ENCODE results near the gene NRSN2. TPM values are rescaled to one million over a fixed set of nuclear protein-coding genes. Genes with fewer than 3 reads are reported as not detected.

The NRSN2 gene
- total and polyA plus RNA-seq, 2 of the 4 experiments (the other 2 are of a cell fraction) = 9.9 to 101 TPM

- no peak overlapping the region for H3K56ac ChIP-seq (ENCODE audit: extremely low read depth, insufficient read depth, low read length)
- no peak overlapping the region for H3K4me3 ChIP-seq (ENCODE audit: insufficient read depth, low read depth, low read length)
- DNase-seq (peak; percentile 92), ATAC-seq (ENCODE audit: low read depth) (peak; percentile 38)
- intact Hi-C loops (cut with micrococcal nuclease) = no loop called here
- peak overlapping the region; percentile 85; the same call in 1 of the 2 replicates for H2BK20ac ChIP-seq (ENCODE audit: low read depth, low read length)
- no TSS peak for BruUV-seq (replicated peaks)
- H2AK5ac ChIP-seq (ENCODE audit: low read depth, low read length) = peak overlapping the region; percentile 78
- in situ Hi-C loops (cut with MboI; ENCODE audit: low sequenced_read_pairs) = no loop called here
- H2BK5ac ChIP-seq (ENCODE audit: low read depth, low read length, poor library complexity, severe bottlenecking) = peak overlapping the region; percentile 51
- H3K23ac ChIP-seq (ENCODE audit: low read depth, low read length) = peak overlapping the region; percentile 14; the same call in 1 of the 2 replicates
- ChIA-PET POLR2A (ENCODE audit: unreplicated experiment) (no interaction called here), CTCF (interaction anchor here (0.6 kb wide), 1 partner anchor 15 kb away, joined by 3 read pairs; no protein-coding TSS in a partner anchor)
- H3K9ac ChIP-seq (ENCODE audit: low read depth, low read length) = no peak overlapping the region
- no peaks in the 10 kb centered on the region for H4K20me1 ChIP-seq (ENCODE audit: insufficient read depth, low read length)
- H2AFZ ChIP-seq (replicated peaks; ENCODE audit: low read length, poor library complexity) = peak overlapping the region; percentile 83
- H2BK120ac ChIP-seq (ENCODE audit: low read depth, low read length) = peak overlapping the region; percentile 74; the same call in 1 of the 2 replicates
- peaks cover 21% of the 10 kb centered on the region for H3K4me1 ChIP-seq (ENCODE audit: control insufficient read depth, insufficient read depth, low read length)
- H3K9me3 ChIP-seq (ENCODE audit: control insufficient read depth, insufficient read depth, low read length) = no peaks in the 10 kb centered on the region
- H3K18ac ChIP-seq (ENCODE audit: low read depth, low read length) = peak overlapping the region; percentile 12; the same call in 1 of the 2 replicates
- peak overlapping the region in 1 of 2 experiments; percentile 69; a peak in 3 of 4 replicates for H4K8ac ChIP-seq (ENCODE audit: low read depth in 2 of 2, low read length in 2 of 2)
- peak overlapping the region; percentile 54 for H4K5ac ChIP-seq (ENCODE audit: low read depth, low read length)
- peaks cover 0 to 4% of the 10 kb centered on the region in 2 experiments; a peak in 1 of 4 replicates for H3K79me1 ChIP-seq (ENCODE audit: low read depth in 1 of 2, low read length in 2 of 2)
- peak overlapping the region; percentile 75 for H4K91ac ChIP-seq (ENCODE audit: insufficient read depth, low read depth, low read length)
- dilution Hi-C loops (cut with HindIII; ENCODE audit: low sequenced_read_pairs, unreplicated experiment) = no loop called here
- H2BK15ac ChIP-seq (ENCODE audit: low read depth, low read length) = peak overlapping the region; percentile 96; the same call in 2 of the 3 replicates
- WGBS, 2 experiments (ENCODE audit: extremely low coverage in 2 of 2, insufficient read length in 1 of 2) = no CpG with 5 or more reads among the region's 9 CpGs
- no peaks in the 10 kb centered on the region for H3K27me3 ChIP-seq (ENCODE audit: control insufficient read depth, insufficient read depth, low read length)
- H3K9me1 ChIP-seq (ENCODE audit: insufficient read depth, low read length) = peaks cover 20% of the 10 kb centered on the region
- peak overlapping the region; percentile 93 for H2AK9ac ChIP-seq (replicated peaks; ENCODE audit: low read depth, low read length, poor library complexity)
- H3K27ac ChIP-seq (ENCODE audit: insufficient read depth, low read length) = peak overlapping the region; percentile 8; the same call in 1 of the 2 replicates
- H3K4ac ChIP-seq (ENCODE audit: low read depth, low read length) = peak overlapping the region; percentile 89
- H3K4me2 ChIP-seq (ENCODE audit: low read depth, low read length) = no peak overlapping the region
- peak overlapping the region; percentile 67 for H3K14ac ChIP-seq (replicated peaks; ENCODE audit: low read depth, low read length)
- TF ChIP-seq CHD1 (IDR thresholded peaks at IDR 0.05; ENCODE audit: low read depth, low read length) = no peak
- no peak for TF ChIP-seq MXI1 (IDR thresholded peaks at IDR 0.05; ENCODE audit: borderline replicate concordance, low read depth, low read length)
- TF ChIP-seq RFX5 (IDR thresholded peaks at IDR 0.05; ENCODE audit: low read depth, low read length) = peak; percentile 74; the same call in 1 of the 2 replicates
- TF ChIP-seq MAZ (IDR thresholded peaks at IDR 0.05; ENCODE audit: borderline replicate concordance, low read depth, low read length) = 0 out of 2 replicates have a peak, but pooled peaks have one; percentile 13
- TF ChIP-seq RCOR1 (IDR thresholded peaks at IDR 0.05; ENCODE audit: insufficient replicate concordance, low read length) = no peak
- no peak for TF ChIP-seq NFE2L2 (IDR thresholded peaks at IDR 0.05; ENCODE audit: low read depth, low read length)
- no peak for TF ChIP-seq BHLHE40 (IDR thresholded peaks at IDR 0.05; ENCODE audit: low read depth, low read length)
- no peak for TF ChIP-seq CTCF (conservative IDR thresholded peaks at IDR 0.05; ENCODE audit: low read depth, low read length)
- no peak for TF ChIP-seq USF2 (IDR thresholded peaks at IDR 0.05; ENCODE audit: low read depth, low read length)
- TF ChIP-seq CEBPB (IDR thresholded peaks at IDR 0.05; ENCODE audit: low read depth, low read length) = peak; percentile 77
- no peak for TF ChIP-seq RAD21 (IDR thresholded peaks at IDR 0.05; ENCODE audit: low read length)
- no peak for TF ChIP-seq FOS (IDR thresholded peaks at IDR 0.05; ENCODE audit: low read depth, low read length)
- TF ChIP-seq POLR2A (IDR thresholded peaks at IDR 0.05; ENCODE audit: low read depth, low read length) = no peak
- no peak for TF ChIP-seq MAFK (IDR thresholded peaks at IDR 0.05; ENCODE audit: low read depth, low read length)
- no peaks in the 10 kb centered on the region for H3K36me3 ChIP-seq (ENCODE audit: control insufficient read depth, insufficient read depth, low read length)
Observed at GRCh38 chr20:373171-373890, 26.4 kb downstream of the NRSN2 start.

Data from IMR-90 (cell line).